GM12874 (cell line): ENCODE measurements around the gene RALGAPA2.

Source experiments
- CTCF ChIP-seq: IDR thresholded peaks from 2 replicates; pipeline ENCODE4 v1.5.1; 2011; ENCODE audit warnings: low read depth, mild to moderate bottlenecking, control low read depth, low read length, moderate library complexity; ENCODE audit not compliant: insufficient read depth

Gene RALGAPA2

GRCh38 chr20:20692587-20692986 lies 19.9 kb downstream of the RALGAPA2 start:
- no peak for TF ChIP-seq CTCF

- TF ChIP-seq CTCF, result no peak
Measured at GRCh38 chr20:20691477-20692235, 20.8 kb downstream of the RALGAPA2 start.

- TF ChIP-seq CTCF, result no peak
Measured at GRCh38 chr20:20690676-20691476, 21.6 kb downstream of the RALGAPA2 start.

GRCh38 chr20:20687319-20687718 lies 25.1 kb downstream of the RALGAPA2 start:
- TF ChIP-seq CTCF, result no peak

- TF ChIP-seq CTCF, result no peak
Measured at GRCh38 chr20:20685635-20686034, 26.8 kb downstream of the RALGAPA2 start.

GRCh38 chr20:20683481-20684321 lies 28.7 kb downstream of the RALGAPA2 start:
- TF ChIP-seq CTCF, result no peak

- no peak for TF ChIP-seq CTCF
Measured at GRCh38 chr20:20683020-20683419, 29.4 kb downstream of the RALGAPA2 start.
